GM12878 (cell line): ENCODE measurements around the gene SOX6. TPM values are rescaled to one million over a fixed set of nuclear protein-coding genes. Genes with fewer than 3 reads are reported as not detected.

Experiments
- ATAC-seq: fragments of 200-7000 bp; cut with Tn5 transposase; 3 replicates; pipeline ENCODE4 v1.9.1; 2020; ENCODE audit warnings: mild to moderate bottlenecking, moderate library complexity
- BruUV-seq: library from RNA; stranded (reverse); fragments of 400-500 nt; replicated peaks from 2 replicates; lab custom pipeline; 2021; lab: Mats Ljungman, UMichigan
- CTCF ChIA-PET: fragments of 300-600 bp; sonication (Branson Sonifier 250); formaldehyde crosslinking; extraction: SDS; loops from one replicate; lab custom pipeline; 2021; ENCODE audit warnings: inconsistent platforms; lab: Yijun Ruan, JAX
- POLR2A ChIA-PET: fragments of 350-600 bp; formaldehyde crosslinking; extraction: SDS; loops from one replicate; lab custom pipeline; 2021; ENCODE audit warnings: inconsistent platforms; lab: Charles Lee
- RAD21 ChIA-PET: fragments of 300-600 bp; sonication (Branson Sonifier 250); formaldehyde crosslinking; loops from one replicate; lab custom pipeline; 2023; ENCODE audit warnings: antibody characterized with exemption; ENCODE audit not compliant: unreplicated experiment; lab: Charles Lee
- SMC1A ChIA-PET: fragments of 300-600 bp; sonication (Branson Sonifier 250); formaldehyde crosslinking; loops from one replicate; lab custom pipeline; 2023; ENCODE audit not compliant: unreplicated experiment, uncharacterized antibody; lab: Charles Lee
- DNase-seq: peaks from one replicate; pipeline ENCODE4 v3.0.0-alpha.2; 2011; ENCODE audit warnings: low read depth, low spot score
- FAIRE-seq: peaks from 3 replicates; lab custom pipeline; 2011; peaks lifted over from hg19 to GRCh38; lab: Jason Lieb, UNC
- H2AFZ ChIP-seq: 2 replicates; pipeline ENCODE4 v1.6.0; 2011; ENCODE audit warnings: low read depth, low read length, control low read depth; ENCODE audit not compliant: control insufficient read depth
- H3K27ac ChIP-seq: 2 replicates; pipeline ENCODE4 v1.5.1; 2011; ENCODE audit warnings: control low read depth; ENCODE audit not compliant: control insufficient read depth, insufficient read depth
- H3K27me3 ChIP-seq, 2 experiments: replicated peaks in 1 of 2; 2 replicates each; pipeline versions ENCODE4 v1.6.0 to v1.6.1; 2011; ENCODE audit warnings: low read length in 1 of 2; ENCODE audit not compliant: control insufficient read depth in 2 of 2, insufficient read depth in 2 of 2
- H3K36me3 ChIP-seq, 2 experiments: 2 replicates each; pipeline ENCODE4 v1.5.1; 2011; ENCODE audit warnings: low read length in 1 of 2; ENCODE audit not compliant: control insufficient read depth in 2 of 2, insufficient read depth in 2 of 2
- H3K4me1 ChIP-seq: 2 replicates; pipeline ENCODE4 v1.6.1; 2011; ENCODE audit warnings: mild to moderate bottlenecking, low read length, moderate library complexity, mixed read lengths; ENCODE audit not compliant: control insufficient read depth, insufficient read depth
- H3K4me2 ChIP-seq: 2 replicates; pipeline ENCODE4 v1.6.0; 2011; ENCODE audit warnings: control low read depth; ENCODE audit not compliant: control insufficient read depth, insufficient read depth
- H3K4me3 ChIP-seq: fragments of 200-600 bp; sonication (generic); 2 replicates; pipeline ENCODE4 v1.5.1; 2016
- H3K79me2 ChIP-seq: 2 replicates; pipeline ENCODE4 v1.6.0; 2011; ENCODE audit warnings: low read length; ENCODE audit not compliant: control insufficient read depth, insufficient read depth
- H3K9ac ChIP-seq: 2 replicates; pipeline ENCODE4 v1.8.0; 2011; ENCODE audit warnings: low read length, control low read depth, mixed read lengths; ENCODE audit not compliant: control insufficient read depth, insufficient read depth
- H3K9me3 ChIP-seq: replicated peaks from 3 replicates; pipeline ENCODE4 v1.5.1; 2011; ENCODE audit warnings: mild to moderate bottlenecking, low read length; ENCODE audit not compliant: control insufficient read depth, insufficient read depth
- H4K20me1 ChIP-seq: 2 replicates; pipeline ENCODE4 v1.6.0; 2011; ENCODE audit not compliant: control insufficient read depth, insufficient read depth
- ATF2 ChIP-seq: IDR thresholded peaks from 2 replicates; pipeline ENCODE4 v1.6.1; 2012; ENCODE audit warnings: low read length, inconsistent platforms
- FOXM1 ChIP-seq: IDR thresholded peaks from 2 replicates; pipeline ENCODE4 v1.6.1; 2012; ENCODE audit warnings: low read depth, mild to moderate bottlenecking, inconsistent platforms, low read length, moderate library complexity
- JUND ChIP-seq: IDR thresholded peaks from 2 replicates; pipeline ENCODE4 v1.6.1; 2012; ENCODE audit warnings: low read depth, mild to moderate bottlenecking, low read length, improper control_type of control experiment, moderate library complexity
- LARP7 ChIP-seq: fragments of 450-650 bp; IDR thresholded peaks from 2 replicates; pipeline ENCODE4 v1.6.1; 2017; ENCODE audit warnings: mild to moderate bottlenecking
- MTA2 ChIP-seq: fragments of 450-650 bp; IDR thresholded peaks from 2 replicates; pipeline ENCODE4 v1.6.1; 2016; ENCODE audit warnings: low read depth, mild to moderate bottlenecking, moderate library complexity
- MYC ChIP-seq: IDR thresholded peaks from 2 replicates; pipeline ENCODE4 v1.6.1; 2011; ENCODE audit warnings: mild to moderate bottlenecking, low read length, moderate library complexity, inconsistent platforms; ENCODE audit not compliant: insufficient read depth, insufficient replicate concordance, insufficient read length, severe bottlenecking
- NFYA ChIP-seq: IDR thresholded peaks from 2 replicates; pipeline ENCODE4 v1.6.1; 2011; ENCODE audit warnings: low read depth, mild to moderate bottlenecking, low read length, improper control_type of control experiment, borderline replicate concordance
- SUPT20H ChIP-seq: IDR thresholded peaks from 2 replicates; pipeline ENCODE4 v1.6.1; 2011; ENCODE audit warnings: low read depth, mild to moderate bottlenecking, low read length, moderate library complexity, borderline replicate concordance; ENCODE audit not compliant: control insufficient read depth
- TCF7 ChIP-seq: IDR thresholded peaks from 2 replicates; pipeline ENCODE4 v1.6.1; 2014; ENCODE audit warnings: antibody characterized with exemption, borderline replicate concordance
- WRNIP1 ChIP-seq: IDR thresholded peaks from 2 replicates; pipeline ENCODE4 v1.6.1; 2011; ENCODE audit warnings: low read depth, low read length, improper control_type of control experiment, borderline replicate concordance
- ZNF217 ChIP-seq: fragments of 450-650 bp; IDR thresholded peaks from 2 replicates; pipeline ENCODE4 v1.6.1; 2017; ENCODE audit warnings: antibody characterized with exemption, mild to moderate bottlenecking
- ZNF592 ChIP-seq: fragments of 450-650 bp; IDR thresholded peaks from 2 replicates; pipeline ENCODE4 v1.6.1; 2017; ENCODE audit warnings: mild to moderate bottlenecking, moderate library complexity
- WGBS: methylation state at CpG from one replicate; pipeline ENCODE4 v1.1.6; 2016; ENCODE audit warnings: low lambda C conversion rate; ENCODE audit not compliant: insufficient replicate concordance, insufficient coverage; ENCODE audit errors: missing lambda C conversion rate; 5-methylcytosine and 5-hydroxymethylcytosine counted together
- in situ Hi-C: fragments of 300-500 bp; cut with MboI; formaldehyde crosslinking; loops from 9 replicates; pipeline ENCODE4 v1.14.3; 2018; ENCODE audit warnings: mixed read lengths
- intact Hi-C: fragments of 100-400 bp; cut with micrococcal nuclease; formaldehyde crosslinking; loops from one replicate; pipeline ENCODE4 v1.14.2; 2022; ENCODE audit not compliant: unreplicated experiment
- polyA plus RNA-seq, 11 experiments: library from polyadenylated mRNA; depleted of rRNA in 4 of 11; unstranded in 6 of 11; stranded (reverse) in 5 of 11; fragments of >200 nt; fragmentation: Nextera tagmentation in 4 of 11; fragmentation: Illumina TruSeq in 1 of 11; extraction: Ambion mirVana in 4 of 11; extraction: Trizol in 1 of 11; gene quantifications; 1 replicate in 1 of 11; 2 replicates in 10 of 11; pipeline versions ENCODE4 v1.2.1 to v1.2.3, GENCODE V29; 2011 to 2016; ENCODE audit warnings: inconsistent platforms in 2 of 11, missing spikeins in 2 of 11, low read depth in 1 of 11
- total RNA-seq, 4 experiments: library from RNA; depleted of rRNA in 3 of 4; stranded (reverse); fragments of >200 nt in 3 of 4; fragmentation: Illumina TruSeq in 1 of 4; extraction: Trizol in 1 of 4; gene quantifications; 2 replicates each; pipeline versions ENCODE4 v1.2.1 to v1.2.3, GENCODE V29; 2013 to 2021

The SOX6 gene
- total and polyA plus RNA-seq, 10 of the 15 experiments (the other 5 are each of a cell fraction or from before 2014, with no cell fraction given) = 0.03 to 0.71 (median 0.29) TPM; not detected in 4

- Histone ChIP-seq H3K27ac (no peak overlapping the region), H3K9me3 (no peaks in the 10 kb centered on the region), H4K20me1 (no peaks in the 10 kb centered on the region), H2AFZ (no peak overlapping the region), H3K4me2 (no peak overlapping the region), H3K27me3 (no peaks in the 10 kb centered on the region), H3K4me3 (no peak overlapping the region), H3K79me2 (no peaks in the 10 kb centered on the region), H3K4me1 (no peaks in the 10 kb centered on the region), H3K36me3 (no peaks in the 10 kb centered on the region), H3K9ac (no peak overlapping the region)
- FAIRE-seq (no peak), DNase-seq (no peak), ATAC-seq (no peak)
- POLR2A ChIA-PET = interaction anchor here (0.6 kb wide), 1 partner anchor 18 kb away, joined by 4 read pairs; no protein-coding TSS in a partner anchor
- RAD21 ChIA-PET = no interaction called here
- no TSS peak for BruUV-seq
- SMC1A ChIA-PET = interaction anchor here (1.1 kb wide), 1 partner anchor 15 kb away, joined by 3 read pairs; no protein-coding TSS in a partner anchor
- CTCF ChIA-PET = interaction anchor here (1.4 to 1.6 kb wide), 2 partner anchors 13 to 32 kb away, joined by 3 to 7 read pairs; no protein-coding TSS in a partner anchor
- in situ Hi-C loops = no loop called here
- intact Hi-C loops = no loop called here
- 43% methylated on average over 3 of the region's 3 CpGs for WGBS
- no peak for TF ChIP-seq TCF7
- TF ChIP-seq, all 136 proteins: peak for 0
Observed at GRCh38 chr11:16204261-16204660, 152.1 kb downstream of the SOX6 start.

GRCh38 chr11:16195651-16196050 is 160.7 kb downstream of the SOX6 start:
- Histone ChIP-seq H3K4me3 (no peak overlapping the region), H4K20me1 (no peaks in the 10 kb centered on the region), H3K36me3 (no peaks in the 10 kb centered on the region), H3K27ac (no peak overlapping the region), H3K79me2 (no peaks in the 10 kb centered on the region), H3K4me2 (no peak overlapping the region), H3K4me1 (no peaks in the 10 kb centered on the region), H3K27me3 (no peaks in the 10 kb centered on the region), H2AFZ (no peak overlapping the region), H3K9me3 (no peaks in the 10 kb centered on the region), H3K9ac (no peak overlapping the region)
- TF ChIP-seq MYC = no peak
- TF ChIP-seq MTA2 = no peak
- TF ChIP-seq LARP7 = no peak
- TF ChIP-seq ZNF592 = no peak
- TF ChIP-seq SUPT20H = no peak
- TF ChIP-seq ZNF217 = no peak
- no peak for TF ChIP-seq JUND
- no peak for TF ChIP-seq NFYA
- no peak for TF ChIP-seq FOXM1
- TF ChIP-seq ATF2 = no peak
- no peak for TF ChIP-seq WRNIP1
- in situ Hi-C loops = no loop called here
- POLR2A ChIA-PET = no interaction called here
- FAIRE-seq = no peak
- WGBS = 27% methylated on average over 3 of the region's 3 CpGs
- no peak for DNase-seq
- SMC1A ChIA-PET = no interaction called here
- RAD21 ChIA-PET = no interaction called here
- BruUV-seq = no TSS peak
- CTCF ChIA-PET = interaction anchor here (0.8 to 1.0 kb wide), 3 partner anchors 10 to 414 kb away, joined by 3 read pairs; no protein-coding TSS in a partner anchor
- no peak for ATAC-seq
- intact Hi-C loops = no loop called here
